Lower leg skin (tissue), 3 donors: ENCODE results near the gene EYA2.

Source experiments
- CTCF ChIP-seq, 3 donors: fragments of 450-650 bp; IDR thresholded peaks; one replicate each; pipeline ENCODE4 v1.5.1; 2016; ENCODE audit warnings: antibody characterized with exemption in 3 of 3, mild to moderate bottlenecking in 3 of 3, moderate library complexity in 2 of 3
- POLR2A ChIP-seq, 2 donors: fragments of 450-650 bp; IDR thresholded peaks; one replicate each; pipeline ENCODE4 v1.6.1; 2016 to 2017; ENCODE audit warnings: antibody characterized with exemption in 2 of 2, mild to moderate bottlenecking in 1 of 2, moderate library complexity in 1 of 2

DNA sequence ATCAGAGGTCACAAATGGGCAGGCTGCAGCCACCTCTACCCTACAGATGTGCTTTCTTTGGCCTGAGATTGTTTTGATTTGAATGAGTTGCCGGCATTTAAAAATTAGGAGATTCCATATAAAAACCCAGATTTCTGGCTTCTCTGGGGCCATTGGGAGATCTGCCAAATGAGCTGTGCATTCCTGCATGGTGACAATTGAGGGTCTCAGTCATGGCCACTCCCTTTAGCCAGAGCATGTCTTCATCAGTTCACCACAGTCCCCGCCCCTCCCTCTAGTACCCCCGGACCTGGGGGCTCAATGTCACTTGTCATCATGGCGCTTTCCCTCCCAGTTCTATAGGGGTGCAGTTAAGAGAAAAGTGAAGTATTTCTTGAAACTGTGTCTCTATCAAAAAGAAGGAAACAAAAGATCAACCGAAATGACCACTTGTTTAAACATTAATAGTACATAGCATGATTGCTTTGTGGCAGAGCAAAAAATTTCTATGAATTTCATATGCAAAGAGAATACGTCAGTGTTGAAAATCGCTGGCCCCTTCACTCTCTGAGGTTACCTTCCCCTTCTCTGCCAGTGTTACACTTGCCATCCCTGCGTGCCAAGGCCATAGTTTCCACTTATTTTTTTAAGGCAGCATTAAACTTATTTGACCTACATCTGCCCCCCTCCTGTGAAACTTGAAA lies 21.1 kb downstream of the EYA2 start:
- TF ChIP-seq CTCF (IDR thresholded peaks at IDR 0.05) (no peak), POLR2A (IDR thresholded peaks at IDR 0.05) (no peak)
